Gastrocnemius medialis (tissue), 4 donors: ENCODE results near the gene RGS1.

Experiments
- CTCF ChIP-seq, 5 experiments: fragments of 450-650 bp in 3 of 5; fragments of 200-600 bp in 2 of 5; sonication (generic) in 2 of 5; IDR thresholded peaks in 4 of 5; conservative IDR thresholded peaks in 1 of 5; 1 replicate in 4 of 5; 2 replicates in 1 of 5; pipeline ENCODE4 v1.5.1; 2016 to 2019; ENCODE audit warnings: antibody characterized with exemption in 5 of 5, mild to moderate bottlenecking in 3 of 5, moderate library complexity in 3 of 5
- POLR2A ChIP-seq, 2 donors: fragments of 450-650 bp; IDR thresholded peaks; one replicate each; pipeline ENCODE4 v1.6.1; 2017; ENCODE audit warnings: antibody characterized with exemption in 2 of 2, mild to moderate bottlenecking in 2 of 2, moderate library complexity in 2 of 2

- TF ChIP-seq POLR2A (IDR thresholded peaks at IDR 0.05) (no peak), CTCF (IDR thresholded peaks at IDR 0.05 in 4 of 5, conservative IDR thresholded peaks at IDR 0.05 in 1 of 5) (no peak)
These were observed 12.1 kb downstream of the RGS1 start for GRCh38 chr1:192587386-192588266.
